GM23338 (cell line): ENCODE measurements around the gene GRAMD2B. TPM values are rescaled to one million over a fixed set of nuclear protein-coding genes. Genes with fewer than 3 reads are reported as not detected.

Source experiments
- ATAC-seq: fragments of 200-7000 bp; cut with Tn5 transposase; 3 replicates; pipeline ENCODE4 v1.9.1; 2020
- DNase-seq: peaks from one replicate; pipeline ENCODE4 v3.0.0-alpha.2; 2015; ENCODE audit warnings: low spot score
- H2AFZ ChIP-seq: fragments of 200-600 bp; sonication (generic); 2 replicates; pipeline ENCODE4 v1.8.0; 2016; ENCODE audit warnings: antibody characterized with exemption, mild to moderate bottlenecking, moderate library complexity
- H3F3A ChIP-seq: fragments of 200-600 bp; sonication (generic); replicated peaks from 2 replicates; pipeline ENCODE4 v1.8.0; 2017; ENCODE audit warnings: antibody characterized with exemption, mixed run types, low read depth
- H3K27ac ChIP-seq: fragments of 200-600 bp; sonication (generic); 2 replicates; pipeline ENCODE4 v1.6.1; 2016; ENCODE audit warnings: low read depth
- H3K27me3 ChIP-seq: fragments of 200-600 bp; sonication (generic); 2 replicates; pipeline ENCODE4 v1.8.0; 2016; ENCODE audit warnings: mild to moderate bottlenecking, mixed run types, moderate library complexity; ENCODE audit not compliant: insufficient read depth
- H3K36me3 ChIP-seq: fragments of 200-600 bp; sonication (generic); 2 replicates; pipeline ENCODE4 v1.8.0; 2016; ENCODE audit warnings: mild to moderate bottlenecking; ENCODE audit not compliant: insufficient read depth
- H3K4me1 ChIP-seq: fragments of 200-600 bp; sonication (generic); 2 replicates; pipeline ENCODE4 v1.8.0; 2016; ENCODE audit warnings: mild to moderate bottlenecking, moderate library complexity; ENCODE audit not compliant: insufficient read depth
- H3K4me2 ChIP-seq: fragments of 200-600 bp; sonication (generic); 2 replicates; pipeline ENCODE4 v1.7.1; 2017; ENCODE audit warnings: mixed run types
- H3K4me3 ChIP-seq: fragments of 200-600 bp; sonication (generic); 2 replicates; pipeline ENCODE4 v1.6.1; 2016; ENCODE audit warnings: mixed run types
- H3K79me2 ChIP-seq: fragments of 200-600 bp; sonication (generic); replicated peaks from 2 replicates; pipeline ENCODE4 v1.8.0; 2017; ENCODE audit warnings: mild to moderate bottlenecking; ENCODE audit not compliant: insufficient read depth
- H3K9me2 ChIP-seq: fragments of 200-600 bp; sonication (generic); 2 replicates; pipeline ENCODE4 v1.8.0; 2017; ENCODE audit not compliant: insufficient read depth
- H4K20me1 ChIP-seq: fragments of 200-600 bp; sonication (generic); replicated peaks from 2 replicates; pipeline ENCODE4 v1.8.0; 2017; ENCODE audit warnings: mild to moderate bottlenecking; ENCODE audit not compliant: insufficient read depth
- H3K27ac Mint-ChIP-seq: 2 replicates; pipeline ENCODE4 v1.8.0; 2020; ENCODE audit warnings: inconsistent platforms, mild to moderate bottlenecking, moderate library complexity, mixed read lengths
- H3K27me3 Mint-ChIP-seq: 3 replicates; pipeline ENCODE4 v1.8.0; 2022; ENCODE audit warnings: low read depth, mild to moderate bottlenecking, moderate library complexity, mixed read lengths, inconsistent platforms; ENCODE audit not compliant: insufficient read depth, poor library complexity
- H3K36me3 Mint-ChIP-seq: 3 replicates; pipeline ENCODE4 v1.8.0; 2021; ENCODE audit warnings: low read depth, mild to moderate bottlenecking, inconsistent platforms, moderate library complexity, mixed read lengths
- H3K4me1 Mint-ChIP-seq: 3 replicates; pipeline ENCODE4 v1.8.0; 2020; ENCODE audit warnings: mild to moderate bottlenecking, inconsistent platforms, mixed read lengths
- H3K4me3 Mint-ChIP-seq: 3 replicates; pipeline ENCODE4 v1.8.0; 2021; ENCODE audit warnings: moderate library complexity, mild to moderate bottlenecking, inconsistent platforms, mixed read lengths
- H3K9me3 Mint-ChIP-seq: 3 replicates; pipeline ENCODE4 v1.8.0; 2020; ENCODE audit warnings: moderate library complexity, mild to moderate bottlenecking, inconsistent platforms, mixed read lengths
- CREB1 ChIP-seq: fragments of 250-450 bp; sonication (Bioruptor Pico); IDR thresholded peaks from 2 replicates; pipeline ENCODE4 v1.5.0; 2020; ENCODE audit warnings: low read depth, mild to moderate bottlenecking, moderate library complexity
- CTCF ChIP-seq, 2 experiments: fragments of 200-600 bp in 1 of 2; sonication (generic) in 1 of 2; conservative IDR thresholded peaks; 2 replicates each; pipeline versions ENCODE4 v1.5.1 to v1.6.1; 2016 to 2017; ENCODE audit warnings: antibody characterized with exemption in 2 of 2, low read depth in 2 of 2, mild to moderate bottlenecking in 2 of 2, moderate library complexity in 1 of 2
- ETS1 ChIP-seq: IDR thresholded peaks from 2 replicates; pipeline ENCODE4 v1.6.1; 2016; ENCODE audit warnings: antibody characterized with exemption
- EZH2 ChIP-seq: fragments of 200-600 bp; sonication (generic); IDR thresholded peaks from one replicate; pipeline ENCODE4 v1.8.0; 2017; ENCODE audit warnings: antibody characterized with exemption, mild to moderate bottlenecking, low read depth; ENCODE audit not compliant: unreplicated experiment
- EZH2phosphoT487 ChIP-seq: fragments of 200-600 bp; sonication (generic); IDR thresholded peaks from one replicate; pipeline ENCODE4 v1.8.1; 2018; ENCODE audit warnings: antibody characterized with exemption; ENCODE audit not compliant: unreplicated experiment
- POLR2AphosphoS5 ChIP-seq: IDR thresholded peaks from 2 replicates; pipeline ENCODE4 v1.6.1; 2016; ENCODE audit warnings: antibody characterized with exemption, low read depth
- STAT1 ChIP-seq: IDR thresholded peaks from one replicate; pipeline ENCODE4 v1.6.1; 2016; ENCODE audit warnings: antibody characterized with exemption; ENCODE audit not compliant: unreplicated experiment
- ZNF114 ChIP-seq: fragments of 250-450 bp; sonication (Bioruptor Pico); IDR thresholded peaks from 2 replicates; pipeline ENCODE4 v1.5.0; 2020; ENCODE audit warnings: mild to moderate bottlenecking, moderate library complexity
- polyA plus RNA-seq: library from polyadenylated mRNA; unstranded; fragments of >200 nt; fragmentation: Nextera tagmentation; extraction: Ambion mirVana; gene quantifications from 2 replicates; pipeline ENCODE4 v1.2.1, GENCODE V29; 2016
- total RNA-seq: library from RNA; depleted of rRNA; stranded (reverse); fragments of >200 nt; shearing (Covaris generic); gene quantifications from 2 replicates; pipeline ENCODE4 v1.2.3, GENCODE V29; 2014
- TF ChIP-seq, protein P1 (sequence below): IDR thresholded peaks from one replicate; pipeline ENCODE4 v1.6.1; 2018; ENCODE audit warnings: antibody characterized with exemption; ENCODE audit not compliant: unreplicated experiment

Gene GRAMD2B
- total and polyA plus RNA-seq, 2 experiments from 2014 or later = 9.7 to 16.9 TPM

DNA sequence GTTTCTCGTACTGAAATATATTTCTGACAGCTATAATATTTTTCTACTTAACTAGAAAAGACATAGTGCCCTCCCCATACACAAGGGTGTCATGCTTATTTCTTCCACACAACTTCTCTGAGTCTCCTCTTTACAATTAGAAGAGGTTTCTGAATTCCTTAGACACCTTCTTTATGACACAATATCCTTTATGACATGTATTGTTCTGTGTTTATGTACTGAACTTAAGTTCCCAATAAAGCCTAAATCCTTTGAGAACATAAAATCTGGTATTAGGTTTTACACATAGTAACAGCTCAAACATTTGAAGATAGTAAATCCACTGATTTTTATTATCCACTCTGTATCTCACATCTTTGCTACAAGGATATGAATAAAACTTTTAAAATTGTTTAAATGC is 32.5 kb downstream of the GRAMD2B start:
- Histone ChIP-seq H3F3A (no peaks in the 10 kb centered on the region), H2AFZ (no peak overlapping the region), H3K36me3 (no peaks in the 10 kb centered on the region), H3K27ac (no peak overlapping the region), H3K4me3 (no peak overlapping the region), H3K4me1 (no peaks in the 10 kb centered on the region; the same call in 1 of the 2 replicates), H3K79me2 (no peaks in the 10 kb centered on the region; the same call in 1 of the 2 replicates), H3K27me3 (no peaks in the 10 kb centered on the region), H3K9me2 (0 out of 2 replicates have a peak, but pooled peaks cover 3% of the 10 kb centered on the region), H4K20me1 (peaks cover 4% of the 10 kb centered on the region; the same call in 1 of the 2 replicates), H3K4me2 (no peak overlapping the region)
- H3K36me3 Mint-ChIP-seq = peaks cover 14% of the 10 kb centered on the region
- H3K27ac Mint-ChIP-seq = no peak overlapping the region
- H3K27me3 Mint-ChIP-seq = no peaks in the 10 kb centered on the region
- no peaks in the 10 kb centered on the region for H3K9me3 Mint-ChIP-seq
- DNase-seq = no peak
- H3K4me1 Mint-ChIP-seq = no peaks in the 10 kb centered on the region
- ATAC-seq = no peak
- no peak overlapping the region for H3K4me3 Mint-ChIP-seq
- no peak for TF ChIP-seq CTCF (conservative IDR thresholded peaks at IDR 0.05; ENCODE audit: low read depth in 2 of 2)
- no peak for TF ChIP-seq EZH2

- Histone ChIP-seq H3F3A (no peaks in the 10 kb centered on the region), H3K36me3 (no peaks in the 10 kb centered on the region), H4K20me1 (peaks cover 4% of the 10 kb centered on the region; the same call in 1 of the 2 replicates), H3K4me1 (no peaks in the 10 kb centered on the region), H3K9me2 (0 out of 2 replicates have a peak, but pooled peaks cover 3% of the 10 kb centered on the region), H3K4me3 (no peak overlapping the region), H3K79me2 (no peaks in the 10 kb centered on the region; the same call in 1 of the 2 replicates), H3K4me2 (no peak overlapping the region), H2AFZ (no peak overlapping the region), H3K27ac (no peak overlapping the region), H3K27me3 (no peaks in the 10 kb centered on the region)
- H3K4me1 Mint-ChIP-seq = no peaks in the 10 kb centered on the region
- DNase-seq = no peak
- H3K36me3 Mint-ChIP-seq = peaks cover 13% of the 10 kb centered on the region
- no peaks in the 10 kb centered on the region for H3K27me3 Mint-ChIP-seq
- no peak overlapping the region; the same call in 1 of the 2 replicates for H3K27ac Mint-ChIP-seq
- no peak for TF ChIP-seq EZH2phosphoT487
- TF ChIP-seq CREB1 = no peak
- no peak for TF ChIP-seq ETS1
- no peak for TF ChIP-seq POLR2AphosphoS5
- no peak overlapping the region for H3K4me3 Mint-ChIP-seq
- no peak for ATAC-seq
- H3K9me3 Mint-ChIP-seq = no peaks in the 10 kb centered on the region
These were observed 33.1 kb downstream of the GRAMD2B start for GRCh38 chr5:126456217-126456820.

- no peak overlapping the region for H3K27ac ChIP-seq
- TF ChIP-seq CREB1 = no peak
- TF ChIP-seq EZH2 = no peak
- TF ChIP-seq ETS1 = no peak
- no peak for TF ChIP-seq EZH2phosphoT487
- TF ChIP-seq ZNF114 (CRISPR knock-in tag) = no peak
- TF ChIP-seq STAT1 = no peak
- TF ChIP-seq, protein P1, sequence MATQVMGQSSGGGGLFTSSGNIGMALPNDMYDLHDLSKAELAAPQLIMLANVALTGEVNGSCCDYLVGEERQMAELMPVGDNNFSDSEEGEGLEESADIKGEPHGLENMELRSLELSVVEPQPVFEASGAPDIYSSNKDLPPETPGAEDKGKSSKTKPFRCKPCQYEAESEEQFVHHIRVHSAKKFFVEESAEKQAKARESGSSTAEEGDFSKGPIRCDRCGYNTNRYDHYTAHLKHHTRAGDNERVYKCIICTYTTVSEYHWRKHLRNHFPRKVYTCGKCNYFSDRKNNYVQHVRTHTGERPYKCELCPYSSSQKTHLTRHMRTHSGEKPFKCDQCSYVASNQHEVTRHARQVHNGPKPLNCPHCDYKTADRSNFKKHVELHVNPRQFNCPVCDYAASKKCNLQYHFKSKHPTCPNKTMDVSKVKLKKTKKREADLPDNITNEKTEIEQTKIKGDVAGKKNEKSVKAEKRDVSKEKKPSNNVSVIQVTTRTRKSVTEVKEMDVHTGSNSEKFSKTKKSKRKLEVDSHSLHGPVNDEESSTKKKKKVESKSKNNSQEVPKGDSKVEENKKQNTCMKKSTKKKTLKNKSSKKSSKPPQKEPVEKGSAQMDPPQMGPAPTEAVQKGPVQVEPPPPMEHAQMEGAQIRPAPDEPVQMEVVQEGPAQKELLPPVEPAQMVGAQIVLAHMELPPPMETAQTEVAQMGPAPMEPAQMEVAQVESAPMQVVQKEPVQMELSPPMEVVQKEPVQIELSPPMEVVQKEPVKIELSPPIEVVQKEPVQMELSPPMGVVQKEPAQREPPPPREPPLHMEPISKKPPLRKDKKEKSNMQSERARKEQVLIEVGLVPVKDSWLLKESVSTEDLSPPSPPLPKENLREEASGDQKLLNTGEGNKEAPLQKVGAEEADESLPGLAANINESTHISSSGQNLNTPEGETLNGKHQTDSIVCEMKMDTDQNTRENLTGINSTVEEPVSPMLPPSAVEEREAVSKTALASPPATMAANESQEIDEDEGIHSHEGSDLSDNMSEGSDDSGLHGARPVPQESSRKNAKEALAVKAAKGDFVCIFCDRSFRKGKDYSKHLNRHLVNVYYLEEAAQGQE = no peak
These were observed 37.2 kb downstream of the GRAMD2B start for GRCh38 chr5:126460459-126460858.

More at GRCh38 chr5:126460459-126460858, 37.2 kb downstream of the GRAMD2B start:
- Histone ChIP-seq H3K4me1 (no peaks in the 10 kb centered on the region), H3F3A (no peaks in the 10 kb centered on the region), H3K36me3 (no peaks in the 10 kb centered on the region), H4K20me1 (peaks cover 3% of the 10 kb centered on the region; the same call in 1 of the 2 replicates), H3K27me3 (no peaks in the 10 kb centered on the region; the same call in 1 of the 2 replicates), H2AFZ (no peak overlapping the region), H3K4me2 (no peak overlapping the region), H3K9me2 (no peaks in the 10 kb centered on the region), H3K4me3 (no peak overlapping the region), H3K79me2 (no peaks in the 10 kb centered on the region)
- Mint-ChIP-seq H3K4me1 (peaks cover 10% of the 10 kb centered on the region), H3K27me3 (peaks cover 10% of the 10 kb centered on the region), H3K4me3 (no peak overlapping the region), H3K36me3 (peaks cover 6% of the 10 kb centered on the region; the same call in 2 of the 3 replicates), H3K9me3 (no peaks in the 10 kb centered on the region; the same call in 2 of the 3 replicates), H3K27ac (no peak overlapping the region)
- DNase-seq (no peak), ATAC-seq (no peak)
